NOMO-1 (cell line): ENCODE measurements around the gene OPRL1.

Experiments used
- DNase-seq, 2 experiments: peaks; one replicate each; lab custom pipeline; 2025; ENCODE audit not compliant: unreplicated experiment in 2 of 2; lab: John Stamatoyannopoulos, UW

OPRL1 gene

DNA sequence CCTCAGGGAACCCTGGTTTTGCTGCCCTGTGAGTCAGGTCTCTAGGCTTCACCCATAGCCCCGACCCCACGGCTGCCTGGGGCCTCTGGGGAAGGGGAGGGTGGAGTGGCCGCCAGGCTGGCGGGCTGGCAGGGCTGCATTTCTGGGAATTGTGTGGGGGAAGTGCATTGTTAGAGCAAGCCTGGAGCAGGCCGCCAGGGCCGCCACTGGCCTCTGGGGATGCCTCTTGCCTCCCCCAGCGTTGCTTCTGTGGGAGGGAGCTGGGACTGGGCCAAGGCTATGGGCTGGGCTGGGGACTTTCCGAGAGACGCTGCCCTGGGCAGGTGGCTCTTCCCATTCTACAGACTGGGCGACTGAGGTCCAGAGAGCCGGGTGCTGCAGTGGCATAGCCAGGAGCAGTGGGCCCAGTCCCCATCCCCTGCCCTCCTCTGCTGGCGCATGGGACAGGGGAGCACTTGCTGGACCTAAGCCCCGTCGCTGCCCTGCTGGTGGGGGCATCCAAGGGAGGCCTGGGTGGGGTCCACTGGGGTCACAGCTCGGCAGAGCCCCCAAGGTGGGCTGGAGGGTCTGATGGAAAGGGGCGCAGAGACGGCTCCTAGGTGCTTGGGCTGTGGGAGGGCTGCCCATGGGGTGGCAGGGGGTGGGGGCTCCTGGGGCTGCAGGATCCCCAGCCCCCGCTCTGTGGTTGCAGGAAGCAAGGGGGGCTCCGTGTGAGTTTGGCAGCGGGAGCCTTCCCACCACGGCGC, 23.8 kb upstream of the OPRL1 start:
- DNase-seq, result no peak

DNA sequence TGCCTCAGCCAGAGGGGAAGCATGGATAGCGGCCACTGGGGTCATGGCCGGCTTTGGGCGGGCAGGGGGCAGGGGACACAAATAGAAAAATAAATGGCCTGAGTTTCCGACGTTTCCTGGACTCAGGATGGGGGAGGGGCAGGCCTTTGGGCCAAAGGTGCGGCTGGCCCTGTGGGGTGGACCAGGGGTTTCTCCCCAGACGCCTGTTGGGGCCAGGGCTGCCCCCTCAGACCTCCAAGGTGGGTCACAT, 23.3 kb upstream of the OPRL1 start:
- DNase-seq, result no peak

DNA sequence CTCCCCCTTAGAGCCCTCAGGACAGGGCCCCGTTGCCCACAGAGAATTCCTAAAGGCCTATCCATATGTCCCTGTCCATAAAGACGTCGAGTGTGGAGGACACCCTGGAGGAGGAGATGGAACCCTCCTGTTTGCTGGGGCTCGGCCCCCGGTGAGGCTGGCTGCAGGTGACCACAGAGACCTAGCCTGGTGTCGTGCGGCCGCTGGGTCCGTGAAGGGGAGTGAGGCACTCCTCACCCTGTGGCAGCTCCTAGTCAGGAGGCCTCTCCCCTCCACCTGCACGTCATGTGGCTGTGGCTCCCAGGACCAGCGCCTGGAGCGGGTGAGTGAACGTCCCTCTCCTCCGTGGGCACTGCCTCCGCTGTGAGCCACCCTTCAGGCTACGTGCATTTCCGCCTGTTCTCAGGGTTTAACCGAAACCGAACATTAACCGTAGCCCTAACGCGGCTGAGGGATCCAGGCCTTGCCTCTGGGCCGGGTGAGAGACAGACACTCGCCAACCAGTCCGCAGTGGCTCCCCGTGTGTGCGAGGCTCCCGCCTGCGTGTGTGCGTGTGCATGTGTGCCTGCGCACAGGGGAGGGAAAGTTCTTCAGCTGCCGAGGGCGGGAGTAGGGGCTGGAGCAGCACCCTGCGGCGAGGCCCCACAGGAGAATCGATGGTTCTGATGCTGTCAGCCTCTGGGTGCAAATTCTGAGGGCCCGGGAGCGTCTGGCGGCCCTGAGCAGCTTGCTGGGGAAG, 22.8 kb upstream of the OPRL1 start:
- DNase-seq, result no peak

DNA sequence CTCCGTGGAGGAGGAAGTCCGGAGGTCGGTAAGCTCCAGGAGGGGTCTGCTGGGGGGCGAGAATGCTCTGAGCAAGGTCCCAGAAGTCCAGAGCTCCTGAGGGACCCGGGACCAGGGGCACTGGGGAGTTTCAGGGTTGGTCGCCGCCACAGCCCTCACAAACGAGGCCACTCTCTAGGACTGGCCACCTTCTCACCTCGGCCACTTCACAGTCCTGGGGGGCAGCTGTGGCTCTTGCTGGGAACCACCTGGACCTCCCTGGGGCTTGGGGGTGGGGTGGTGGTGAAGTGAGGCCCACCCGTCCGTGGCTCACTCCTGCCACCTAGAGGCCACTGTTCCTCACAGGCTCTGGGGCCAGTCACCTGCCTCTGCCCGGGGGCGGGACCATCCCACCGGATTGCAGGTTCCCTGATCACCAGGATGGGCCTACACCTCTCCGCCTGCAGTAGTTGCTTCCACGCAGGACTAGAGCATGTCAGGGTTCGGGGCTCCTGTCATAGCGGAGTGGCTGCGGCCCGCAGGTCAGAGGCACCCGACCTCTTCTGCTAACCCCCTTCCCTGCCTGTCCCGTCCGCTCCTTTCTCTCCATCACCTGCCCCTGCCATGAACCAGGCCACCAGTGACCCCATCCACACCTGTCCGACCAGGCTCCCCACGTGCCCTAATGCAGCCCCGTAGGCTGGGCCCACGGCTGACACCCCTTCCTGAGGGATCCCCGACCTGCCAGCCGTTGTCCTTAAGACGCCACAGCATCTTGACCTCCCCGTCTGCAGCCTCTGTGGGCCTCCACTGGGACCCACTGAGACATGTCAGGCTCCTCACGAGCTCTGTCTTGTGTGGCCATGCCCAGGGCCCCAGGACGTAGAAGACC, 22.0 kb upstream of the OPRL1 start:
- peak; percentile 45 to 59 for DNase-seq

DNA sequence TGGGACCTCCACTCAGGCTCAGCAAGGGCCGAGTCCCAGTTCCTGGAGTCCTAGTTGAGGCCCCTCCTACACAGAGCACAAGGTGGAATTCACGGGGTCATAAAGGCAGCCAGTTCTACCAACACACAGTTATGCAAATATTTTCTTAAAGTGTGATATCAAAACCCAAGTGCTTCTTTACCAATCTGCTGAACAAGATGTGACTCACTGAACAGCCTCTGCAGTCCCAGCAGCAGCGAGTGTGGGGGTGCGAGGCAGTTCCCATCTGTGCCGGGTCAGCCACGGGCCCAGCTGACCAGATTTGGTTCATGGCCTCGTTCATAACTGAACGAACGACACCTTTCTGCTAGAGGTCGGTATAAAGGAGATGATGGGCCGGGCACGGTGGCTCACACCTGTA, 21.3 kb upstream of the OPRL1 start:
- DNase-seq, result no peak

DNA sequence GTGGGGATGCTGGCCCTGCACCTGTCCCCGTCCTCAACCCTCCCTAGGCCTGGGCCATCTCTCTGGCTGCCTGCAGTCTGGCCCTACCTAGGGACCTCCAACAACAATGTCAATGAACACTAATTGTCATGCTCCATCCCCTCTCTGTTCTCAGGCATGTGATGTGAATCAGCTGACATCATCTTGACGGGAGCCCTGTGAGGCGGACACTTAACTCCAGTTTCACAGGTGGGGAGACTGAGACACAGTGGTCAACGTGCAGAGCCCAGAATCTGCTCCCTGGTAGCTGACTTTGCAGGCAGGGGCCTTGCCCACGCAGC, 17.6 kb upstream of the OPRL1 start:
- DNase-seq, result no peak

DNA sequence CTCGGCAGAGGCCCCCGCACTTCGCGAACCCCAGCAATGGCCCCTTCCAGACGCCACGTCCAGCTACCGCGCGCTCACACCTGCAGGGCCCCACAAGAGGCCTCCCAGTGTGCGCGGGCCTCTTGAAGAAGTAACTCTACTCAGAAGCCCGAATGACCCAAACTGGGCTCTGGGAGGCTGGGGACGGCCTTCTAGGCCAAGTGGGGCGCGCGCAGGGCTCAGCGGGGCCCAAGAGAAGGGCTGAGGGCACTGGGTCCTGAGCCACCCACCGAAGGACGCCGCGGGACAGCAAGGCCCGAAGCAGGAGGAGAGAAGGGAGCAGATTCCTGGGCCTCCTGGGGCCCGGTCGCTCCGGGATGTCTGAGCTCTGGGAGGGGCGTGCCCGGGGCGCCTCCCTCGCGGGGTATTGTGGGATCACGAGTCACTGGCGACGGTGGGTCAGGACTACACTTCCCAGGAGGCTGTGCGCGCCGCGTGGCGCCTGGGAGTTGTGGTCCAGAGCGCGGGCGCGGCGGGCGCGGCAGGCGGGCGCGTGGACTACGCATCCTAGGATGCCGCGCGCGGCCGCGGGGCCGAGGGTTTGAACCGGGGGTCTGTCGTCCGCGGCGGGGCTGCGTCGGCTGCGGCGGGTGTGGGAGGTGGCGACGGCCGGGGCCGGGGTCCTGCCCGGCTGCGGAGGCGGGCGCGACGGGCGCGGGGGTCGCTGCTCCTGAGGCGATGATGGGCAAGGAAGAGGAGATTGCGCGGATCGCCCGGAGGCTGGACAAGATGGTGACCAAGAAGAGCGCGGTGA, 17.1 kb upstream of the OPRL1 start, which contains the start of gene TCEA2:
TSS of gene TCEA2 (plus strand) at position 603 of the 793 bp plus-strand sequence. CDS start at position 718, 115 bp downstream.
- peak; percentile 91 to 96 for DNase-seq

DNA sequence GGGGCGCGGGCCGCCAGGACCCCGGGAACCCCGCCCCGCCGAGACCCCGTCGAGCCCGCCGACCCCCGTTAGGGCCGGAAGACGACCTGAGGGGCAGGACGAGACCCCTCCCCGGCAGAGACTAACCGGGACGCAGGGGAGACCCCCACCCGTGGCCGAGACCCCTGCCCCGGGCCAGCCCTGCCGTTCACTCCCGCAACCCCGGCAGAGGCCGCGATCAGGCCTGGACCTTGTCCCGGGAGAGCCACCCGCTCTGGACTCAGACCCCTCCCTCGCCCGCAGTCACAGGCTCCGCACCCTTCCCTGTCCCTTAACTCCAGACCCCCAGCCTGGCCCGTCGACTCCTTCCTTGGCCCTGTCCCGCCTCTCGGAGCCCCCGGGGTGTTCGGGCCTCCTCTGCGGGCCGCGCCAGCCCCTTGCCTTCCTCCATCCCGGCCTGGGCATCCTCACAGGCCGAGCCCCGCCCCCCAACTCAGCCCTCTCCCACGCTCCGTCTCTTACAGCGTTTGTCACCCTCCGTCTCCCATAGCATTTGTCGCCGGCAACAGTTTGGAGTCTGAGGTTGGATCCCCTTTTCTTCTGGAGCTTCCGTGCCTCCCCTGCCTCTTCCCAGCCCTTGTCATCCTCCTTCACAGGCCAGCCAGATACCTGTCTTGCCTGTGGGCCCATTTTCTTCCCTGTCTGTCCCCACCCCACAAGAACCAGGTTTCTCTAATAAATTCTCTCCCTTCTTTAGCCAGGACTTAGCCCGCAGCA, 16.3 kb upstream of the OPRL1 start:
- no peak for DNase-seq

DNA sequence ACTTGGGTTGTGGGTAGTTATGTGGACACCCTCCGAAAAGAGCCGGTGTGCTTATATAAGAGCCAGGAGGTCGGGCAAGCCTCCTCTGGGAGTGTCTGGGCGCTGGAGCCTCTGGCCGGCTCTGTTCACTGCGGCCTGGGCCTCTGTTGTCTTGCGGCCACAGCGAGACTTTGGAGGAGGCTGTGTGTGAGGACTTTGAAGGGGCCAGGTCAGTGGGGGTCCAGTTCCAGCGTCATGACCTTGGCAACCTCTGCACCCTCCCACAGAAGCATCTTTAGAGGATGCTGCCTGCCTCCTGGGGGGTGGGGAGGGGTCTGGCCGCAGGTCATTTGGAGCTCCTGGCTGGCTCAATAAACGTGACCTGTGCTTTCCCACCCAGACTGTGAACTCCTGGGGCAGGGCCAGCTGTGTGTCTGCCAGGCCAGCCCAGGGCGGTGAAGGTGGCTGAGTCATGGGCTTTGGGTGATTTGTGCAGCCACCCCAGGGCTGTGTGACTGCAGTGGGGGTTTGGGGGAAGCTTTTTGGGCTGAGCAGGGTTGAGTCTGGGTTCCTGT, 15.7 kb upstream of the OPRL1 start:
- DNase-seq, result no peak

DNA sequence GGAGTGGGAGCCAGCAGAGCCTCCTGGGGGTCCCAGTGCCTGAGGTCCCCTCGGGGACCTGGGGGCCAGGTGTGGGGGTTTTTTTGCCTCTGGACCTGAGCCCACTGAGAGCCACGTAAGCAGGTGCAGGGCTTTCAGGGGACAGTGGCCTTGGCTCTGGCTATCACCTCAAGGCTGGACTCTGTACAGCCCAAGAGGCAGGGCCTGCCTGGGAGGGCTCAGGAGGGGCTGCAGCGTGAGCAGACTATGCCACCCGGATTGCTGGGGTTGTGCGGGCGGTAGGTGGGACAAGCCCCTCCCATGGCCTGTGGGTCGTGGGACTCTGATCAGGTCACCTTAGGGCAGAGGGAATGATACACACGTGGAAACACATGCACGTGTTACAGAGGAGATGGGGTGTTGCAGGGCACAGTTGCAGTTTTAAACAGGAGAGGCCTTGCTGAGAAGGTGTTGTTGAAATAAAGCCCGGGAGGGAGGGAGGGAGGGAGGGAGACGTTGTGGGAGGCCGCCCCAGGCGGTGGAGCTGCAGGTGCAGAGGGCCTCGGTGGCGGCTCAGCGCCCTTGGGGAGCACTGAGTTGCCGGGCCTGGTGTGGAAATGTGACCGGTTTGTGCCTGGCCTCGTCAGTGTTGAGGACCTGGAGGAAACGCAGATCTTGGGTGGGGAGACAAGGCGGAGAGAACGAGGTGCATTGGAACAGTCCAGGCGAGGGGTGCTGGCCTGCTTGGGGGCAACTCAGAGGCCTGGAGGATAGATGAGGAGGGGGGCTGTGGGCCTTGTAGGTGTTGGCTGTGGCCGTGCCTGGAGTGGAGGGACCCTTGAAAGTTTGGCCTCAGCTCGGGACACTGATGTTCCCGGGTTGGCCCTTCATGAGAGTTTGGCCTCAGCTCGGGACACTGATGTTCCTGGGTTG, 14.6 kb upstream of the OPRL1 start:
- no peak for DNase-seq

DNA sequence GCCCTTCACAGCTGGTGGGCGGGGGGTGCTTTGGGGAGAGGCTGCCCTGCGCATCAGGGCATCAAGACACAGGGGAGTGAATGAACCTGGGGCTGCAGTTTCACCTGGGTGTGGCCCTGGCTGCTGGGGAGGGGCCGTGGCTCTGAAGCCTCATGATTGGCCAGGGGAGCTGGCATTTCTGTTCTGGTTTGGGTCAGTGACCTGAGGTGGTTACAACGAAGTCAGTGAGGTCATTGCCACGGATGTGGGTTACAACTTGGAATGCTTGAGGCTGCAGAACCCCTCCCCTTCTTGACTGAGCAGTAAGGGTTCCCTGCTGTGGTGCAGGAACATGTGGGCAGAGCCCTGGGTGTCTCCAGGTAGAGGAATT, 13.9 kb upstream of the OPRL1 start:
- peak; percentile 64 to 73 for DNase-seq

DNA sequence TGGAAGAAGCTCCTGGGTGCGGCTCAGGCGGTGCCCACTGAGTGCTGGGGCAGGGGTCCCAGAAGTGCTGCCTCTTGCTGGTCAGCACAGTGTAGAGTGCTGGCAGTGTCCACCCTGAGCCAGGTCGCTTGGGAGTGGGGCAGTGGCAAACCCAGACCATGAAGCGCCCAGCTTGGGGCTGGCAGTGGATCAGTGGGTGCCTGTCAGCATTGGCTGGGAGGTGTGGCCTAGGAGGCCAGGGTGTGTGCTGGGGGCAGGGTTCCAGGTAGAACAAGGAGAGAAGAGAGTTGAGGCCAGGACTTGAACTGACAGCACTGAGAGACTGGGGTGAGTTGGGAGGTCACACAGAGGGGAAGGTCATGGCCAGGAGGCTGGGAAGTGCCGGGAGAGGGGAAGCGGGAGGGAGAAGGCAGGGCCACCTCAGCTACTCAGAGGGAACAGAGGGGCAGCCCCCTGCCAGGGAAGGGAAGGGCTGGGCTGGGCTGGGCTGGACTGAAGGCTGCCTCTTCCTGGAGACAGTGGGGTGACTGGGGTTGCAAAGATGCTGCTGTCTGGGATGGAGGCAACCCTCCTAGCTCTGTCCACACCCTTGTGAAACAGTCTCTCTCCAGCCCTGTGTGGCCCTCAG, 12.8 kb upstream of the OPRL1 start:
- DNase-seq, result no peak

DNA sequence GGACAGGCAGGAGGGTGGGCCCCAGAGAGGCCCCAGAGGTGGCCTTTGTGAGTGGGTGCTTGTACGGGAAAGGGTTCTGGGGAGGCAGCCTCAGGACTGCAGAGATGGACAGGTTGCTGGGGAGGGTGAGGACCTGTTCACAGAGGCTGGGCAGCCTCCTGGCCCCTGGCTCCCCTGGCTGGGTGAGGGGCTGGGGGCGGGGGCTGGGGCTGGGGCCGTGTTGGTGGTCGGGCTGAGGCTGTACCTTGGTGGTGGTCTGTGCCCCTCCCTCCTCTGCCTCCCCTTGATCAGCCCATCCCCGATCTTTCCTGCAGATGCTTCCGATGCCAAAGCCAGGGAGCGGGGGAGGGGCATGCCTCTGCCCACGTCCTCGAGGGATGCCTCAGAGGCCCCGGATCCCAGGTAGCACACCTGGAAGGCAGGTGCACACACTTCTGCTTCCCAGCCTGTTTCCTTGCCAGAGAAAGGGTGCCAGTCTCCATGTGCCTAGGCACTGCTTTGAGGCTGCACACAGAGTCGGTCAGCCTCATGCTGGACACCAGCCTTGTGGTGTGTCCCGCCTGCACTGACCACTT, 12.1 kb upstream of the OPRL1 start:
- no peak for DNase-seq

DNA sequence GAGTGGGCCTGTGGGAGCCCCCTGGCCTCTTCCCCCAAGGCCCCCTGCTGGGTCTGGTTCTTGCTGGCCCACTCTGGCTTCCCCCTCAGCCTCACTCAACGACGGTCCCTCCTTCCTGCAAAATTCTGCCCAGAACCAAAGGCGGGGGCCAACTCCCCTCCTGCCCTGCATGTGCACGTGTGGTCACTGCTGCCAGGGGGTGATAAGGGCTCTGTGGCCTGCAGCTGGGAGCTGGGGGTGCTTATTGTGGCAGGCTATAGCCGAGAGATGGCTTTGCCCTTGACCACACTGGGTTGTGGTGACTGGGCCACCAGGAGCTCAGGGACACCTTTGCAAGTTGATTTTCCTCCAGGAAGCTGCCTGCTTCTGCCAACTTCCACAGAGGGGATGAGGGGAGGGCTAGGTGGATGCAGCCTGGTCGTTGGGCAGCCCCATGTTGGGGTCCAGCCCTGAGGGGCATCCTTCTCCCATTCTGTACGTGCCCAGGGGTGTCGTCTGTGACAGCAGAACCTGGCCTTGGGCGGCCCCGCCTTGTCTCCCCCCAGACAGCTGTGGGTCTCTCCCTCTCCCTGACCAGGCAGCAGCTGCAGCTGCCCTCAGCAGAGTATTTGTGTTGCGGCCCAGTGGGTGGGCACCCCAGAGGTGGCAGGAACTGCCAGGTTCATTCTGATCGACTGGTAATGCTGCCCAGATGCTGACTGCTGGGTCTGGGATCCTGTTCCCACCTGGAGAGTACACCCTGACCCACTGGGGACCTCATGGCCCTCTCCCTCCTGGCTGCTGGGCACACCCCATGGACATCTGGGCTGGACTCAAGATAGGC, 11.3 kb upstream of the OPRL1 start:
- no peak for DNase-seq

DNA sequence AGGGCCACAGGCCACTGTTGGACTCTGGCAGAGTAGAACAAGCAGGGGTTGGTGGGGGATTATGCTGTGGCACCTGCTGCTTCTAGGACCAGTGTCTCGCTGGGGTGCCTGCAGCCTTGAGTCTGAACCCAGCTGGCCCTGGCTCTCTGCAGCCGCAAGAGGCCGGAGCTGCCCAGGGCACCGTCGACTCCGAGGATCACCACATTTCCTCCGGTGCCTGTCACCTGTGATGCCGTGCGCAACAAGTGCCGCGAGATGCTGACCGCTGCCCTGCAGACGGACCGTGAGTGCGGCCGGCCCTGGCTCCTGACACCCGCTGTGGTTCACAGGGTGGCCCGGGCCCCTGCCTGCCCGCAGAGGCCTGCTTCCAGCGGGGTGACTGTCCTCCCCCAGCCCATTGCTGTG, 10.7 kb upstream of the OPRL1 start:
- no peak for DNase-seq

DNA sequence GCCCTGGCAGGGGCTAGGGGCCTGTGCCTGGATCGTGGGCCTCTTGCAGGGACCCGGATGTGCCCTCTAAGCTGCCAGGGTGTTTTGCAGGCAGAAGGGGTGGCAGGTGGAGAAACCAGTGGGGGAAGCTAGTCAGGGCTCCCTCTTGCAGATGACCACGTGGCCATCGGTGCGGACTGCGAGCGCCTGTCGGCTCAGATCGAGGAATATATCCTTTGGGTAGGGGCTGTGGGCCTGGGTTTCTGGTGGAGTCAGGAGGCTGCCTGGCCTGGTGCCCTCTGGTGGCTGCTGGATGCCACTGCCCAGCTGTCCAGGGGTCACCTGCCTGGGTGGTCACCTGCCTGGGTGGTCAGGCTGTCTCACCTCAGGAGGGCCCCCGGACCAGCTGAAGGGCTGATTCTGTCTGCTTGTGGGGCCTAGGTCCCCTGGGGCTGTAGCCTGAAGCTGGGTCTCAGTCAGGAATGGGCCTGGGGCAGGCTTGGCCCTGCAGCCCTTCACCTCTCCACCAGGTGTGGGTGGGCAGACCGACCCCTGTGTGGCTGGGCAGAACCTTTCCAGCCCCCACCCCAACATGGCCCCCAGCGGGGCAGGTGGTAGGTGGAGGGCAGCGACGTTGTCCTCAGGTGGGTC, 10.2 kb upstream of the OPRL1 start:
- DNase-seq, result peak in 1 of 2 experiments; percentile 24
